Ramos (cell line): ENCODE measurements around the gene CNBD2.
"Not testable (repeated sequence)": the region's sequence is repeated elsewhere in the genome, so short reads cannot be mapped to it uniquely, and the experiment has no call there.

ENCODE experiments used
- in situ Hi-C: fragments of 300-500 bp; cut with MboI; formaldehyde crosslinking; loops from one replicate; pipeline ENCODE4 v1.14.3; 2022; ENCODE audit warnings: low sequenced_read_pairs; ENCODE audit not compliant: unreplicated experiment

The CNBD2 gene

DNA sequence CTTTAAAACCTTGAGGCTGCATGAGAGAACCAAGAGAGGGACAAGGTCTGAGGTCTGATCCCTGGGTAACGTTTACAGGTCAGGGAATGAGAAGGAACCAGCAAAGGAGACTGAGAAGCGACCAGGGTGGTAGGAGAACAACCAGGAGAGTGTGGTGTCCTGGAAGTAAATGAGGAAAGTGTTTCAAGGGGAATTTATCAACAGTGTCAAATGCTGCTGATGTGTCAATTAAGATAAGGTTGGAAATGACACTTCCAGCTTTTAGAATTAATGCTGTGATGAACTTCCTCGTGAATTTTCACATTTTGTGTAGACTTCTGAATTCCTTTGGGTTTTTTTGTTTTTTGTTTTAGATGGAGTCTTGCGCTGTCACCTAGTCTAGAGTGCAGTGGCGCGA lies 83.7 kb downstream of the CNBD2 start:
- in situ Hi-C loops: no loop called here

DNA sequence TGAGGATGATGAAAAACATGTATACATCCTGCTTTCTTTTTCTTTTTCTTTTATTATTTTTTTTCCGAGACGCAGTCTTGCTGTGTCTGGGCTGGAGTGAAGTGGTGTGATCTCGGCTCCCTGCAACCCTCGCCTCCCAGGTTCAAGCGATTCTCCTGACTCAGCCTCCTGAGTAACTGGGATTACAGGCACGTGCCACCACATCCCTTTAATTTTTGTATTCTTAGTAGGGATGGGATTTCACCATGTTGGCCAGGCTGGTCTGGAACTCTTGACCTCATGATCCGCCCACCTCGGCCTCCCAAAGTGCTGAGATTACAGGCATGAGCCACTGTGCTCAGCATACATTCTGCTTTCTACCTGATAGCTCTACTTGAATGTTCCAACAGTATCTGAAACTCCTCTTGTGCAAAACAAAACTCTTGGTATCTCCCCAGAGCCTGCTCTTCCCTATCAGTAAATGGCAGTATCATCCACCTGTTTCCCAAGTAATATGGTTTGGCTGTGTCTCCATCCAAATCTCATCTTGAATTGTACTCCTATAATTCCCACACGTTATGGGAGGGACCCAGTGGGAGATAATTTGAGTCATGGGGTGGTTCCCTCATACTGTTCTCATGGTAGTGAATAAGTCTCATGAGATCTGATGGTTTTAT lies 85.6 kb downstream of the CNBD2 start:
- in situ Hi-C loops: not testable (repeated sequence)

DNA sequence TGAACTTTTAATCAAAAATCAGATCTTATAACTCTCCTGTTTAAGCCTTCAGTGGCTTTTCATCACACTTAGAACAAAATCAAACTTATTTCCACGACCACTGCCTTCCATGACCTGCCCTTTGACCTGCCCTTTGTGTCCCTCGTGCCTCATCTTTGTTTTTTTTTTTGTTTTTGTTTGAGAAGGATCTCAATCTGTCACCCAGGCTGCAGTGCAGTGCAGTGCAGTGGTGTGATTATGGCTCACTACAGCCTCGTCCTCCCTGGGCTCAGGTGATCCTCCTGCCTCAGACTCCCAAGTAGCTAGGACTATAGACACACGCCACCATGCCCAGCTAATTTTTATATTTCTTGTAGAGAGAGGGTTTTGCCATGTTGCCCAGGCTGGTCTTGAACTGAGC lies 86.8 kb downstream of the CNBD2 start:
- in situ Hi-C loops: no loop called here

DNA sequence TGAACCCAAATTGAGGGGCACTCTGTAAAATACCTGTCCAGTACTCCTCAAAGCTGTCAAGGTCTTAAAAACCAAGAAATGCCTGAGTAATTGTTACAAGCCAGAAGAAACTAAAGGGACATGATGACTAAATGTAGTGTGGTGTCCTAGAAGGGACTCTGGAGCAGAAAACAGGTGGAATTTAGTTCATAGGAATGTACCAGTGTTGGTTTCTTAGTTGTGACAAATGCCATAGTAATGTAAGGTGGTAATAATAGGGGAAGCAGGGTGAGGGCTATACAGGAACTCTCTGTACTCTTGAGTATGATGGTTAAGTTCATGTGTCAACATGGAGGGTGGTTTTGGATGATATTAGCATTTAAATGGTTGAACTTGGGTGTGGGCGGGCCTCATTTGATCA lies 92.3 kb downstream of the CNBD2 start:
- in situ Hi-C loops: no loop called here

DNA sequence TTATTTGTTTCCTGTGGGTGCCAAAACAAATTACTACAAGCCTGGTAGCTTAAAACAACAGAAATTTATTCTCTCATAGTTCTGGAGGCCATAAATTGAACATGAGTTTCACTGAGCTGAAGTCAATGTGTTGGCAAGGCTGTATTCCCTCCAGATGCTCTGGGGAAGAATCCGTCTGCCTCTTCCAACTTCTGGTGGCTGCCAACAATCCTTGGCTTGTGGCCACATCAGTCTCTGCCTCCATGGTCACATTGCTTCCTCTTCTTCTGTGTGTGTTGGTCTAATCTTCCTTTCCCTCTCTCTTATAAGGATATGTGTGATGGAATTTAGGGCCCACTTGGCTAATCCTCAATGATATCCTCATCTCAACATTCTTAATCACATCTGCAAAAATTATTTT lies 93.4 kb downstream of the CNBD2 start:
- in situ Hi-C loops: no loop called here

DNA sequence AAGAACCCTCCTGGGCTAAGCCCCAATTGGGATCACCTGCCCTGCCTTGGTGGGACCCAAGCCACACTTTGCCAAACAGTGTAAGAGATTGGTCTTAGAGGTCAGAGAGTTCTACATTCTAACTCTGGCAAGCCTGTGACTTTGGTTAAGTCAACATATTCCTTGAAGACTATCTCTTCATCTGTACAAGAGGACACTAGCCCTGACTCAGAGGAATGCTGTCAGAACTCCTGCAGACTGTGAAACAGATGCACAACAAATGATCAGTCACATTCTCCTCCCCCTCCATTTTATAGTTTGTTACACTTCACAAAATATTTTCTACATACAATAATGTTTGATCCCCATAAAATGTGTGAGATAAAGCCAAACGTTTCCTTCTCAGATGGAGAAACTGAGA lies 94.4 kb downstream of the CNBD2 start:
- in situ Hi-C loops: no loop called here

DNA sequence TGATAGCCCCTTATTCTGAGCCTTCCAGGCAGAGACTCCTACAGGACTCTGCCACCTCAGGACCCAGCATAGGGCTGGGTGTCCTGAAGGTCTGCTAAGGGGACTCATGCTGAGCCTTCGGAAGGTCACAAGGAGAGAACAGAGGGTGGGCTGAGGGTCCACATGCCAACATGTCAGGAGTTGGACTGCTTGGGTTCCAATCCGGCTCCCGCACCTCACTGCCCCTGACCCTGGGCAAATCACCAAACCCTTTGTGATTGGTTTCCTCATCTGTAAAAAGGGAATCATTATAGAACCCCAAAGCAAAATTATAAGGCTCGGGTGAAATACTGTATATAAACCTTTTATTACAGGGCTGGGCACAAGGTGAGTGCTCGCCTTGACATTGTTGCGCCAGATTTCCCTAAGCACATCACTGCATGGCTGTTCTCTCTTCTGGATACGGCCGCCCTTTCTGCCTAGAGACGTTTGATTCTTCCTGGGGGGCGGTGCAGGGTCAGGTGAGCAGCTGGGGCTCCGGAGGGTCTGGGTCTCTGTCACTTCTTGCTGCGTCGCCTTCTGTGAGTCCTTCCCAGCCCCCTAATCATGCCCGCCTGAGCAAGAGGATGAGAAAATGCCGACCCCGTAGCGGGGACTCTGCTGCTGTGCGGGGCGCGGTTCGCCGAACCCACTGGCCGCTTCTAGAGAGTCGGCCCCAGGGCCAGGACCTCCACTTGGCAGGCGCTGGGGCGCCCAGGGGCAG lies 95.7 kb downstream of the CNBD2 start:
- in situ Hi-C loops: no loop called here

DNA sequence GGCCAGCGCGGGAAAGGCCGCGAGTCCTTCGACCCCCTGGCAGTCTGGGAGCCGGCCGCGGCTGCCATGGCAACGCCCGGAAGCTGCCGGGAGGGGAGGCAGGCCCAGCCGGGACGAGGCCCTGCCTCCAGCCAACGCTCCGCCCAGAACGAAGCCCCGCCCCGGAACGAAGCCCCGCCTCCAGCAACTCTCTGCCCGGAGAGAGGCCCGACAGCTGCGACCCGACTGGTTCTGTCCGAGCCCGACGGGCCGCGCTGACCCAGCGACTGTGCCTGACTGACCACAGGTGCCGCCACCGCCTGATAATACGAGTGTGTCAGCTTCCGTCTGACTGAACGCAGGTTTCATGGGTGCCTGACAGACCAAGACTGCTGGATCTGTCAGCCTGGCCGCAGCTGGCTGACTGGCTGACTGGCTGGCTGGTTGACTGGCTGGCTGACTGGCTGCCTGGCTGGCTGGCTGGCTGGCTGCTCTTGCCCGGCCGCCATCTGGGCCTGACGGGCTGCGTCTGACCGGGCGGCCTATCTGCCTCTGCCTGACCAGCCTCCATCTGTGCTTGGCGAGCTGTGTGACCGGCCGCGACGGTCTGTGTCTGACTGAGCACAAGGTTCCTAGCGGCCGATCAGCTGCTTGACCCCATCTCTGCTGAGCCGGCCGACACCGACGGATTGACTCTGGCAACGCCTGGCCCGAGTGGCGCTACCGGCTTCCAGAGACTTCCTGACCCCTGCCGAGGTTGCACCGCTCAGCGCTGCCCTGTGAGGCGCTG lies 96.5 kb downstream of the CNBD2 start:
- in situ Hi-C loops: no loop called here

DNA sequence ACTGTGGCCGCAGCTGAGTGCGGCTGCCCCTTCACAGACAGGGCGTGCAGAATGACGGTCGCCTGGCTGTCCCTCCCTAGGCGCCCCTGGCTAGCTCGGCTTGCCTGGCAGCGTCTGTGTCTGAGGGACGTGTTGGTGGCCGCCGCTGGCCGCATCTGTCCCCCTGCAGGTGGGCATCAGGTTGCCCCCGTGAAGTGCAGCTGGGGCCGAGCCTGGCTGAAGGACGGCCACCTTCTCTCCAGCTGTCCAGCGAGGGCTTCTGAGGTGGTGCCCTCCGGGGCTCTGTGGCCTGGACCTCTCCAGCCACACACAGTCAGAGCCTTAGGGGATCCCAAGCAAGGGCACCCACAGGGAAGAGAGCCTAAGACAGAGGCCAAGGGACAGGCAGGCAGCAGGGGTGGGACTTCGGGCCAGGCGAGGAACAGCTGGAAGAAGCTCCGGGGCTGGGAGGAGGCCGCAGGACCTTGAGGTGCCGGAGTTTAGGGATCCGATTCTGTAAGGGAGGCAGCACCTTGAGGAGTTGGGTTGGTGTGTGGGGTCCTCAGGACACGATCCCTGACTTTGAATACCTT lies 97.1 kb downstream of the CNBD2 start:
- in situ Hi-C loops: no loop called here

DNA sequence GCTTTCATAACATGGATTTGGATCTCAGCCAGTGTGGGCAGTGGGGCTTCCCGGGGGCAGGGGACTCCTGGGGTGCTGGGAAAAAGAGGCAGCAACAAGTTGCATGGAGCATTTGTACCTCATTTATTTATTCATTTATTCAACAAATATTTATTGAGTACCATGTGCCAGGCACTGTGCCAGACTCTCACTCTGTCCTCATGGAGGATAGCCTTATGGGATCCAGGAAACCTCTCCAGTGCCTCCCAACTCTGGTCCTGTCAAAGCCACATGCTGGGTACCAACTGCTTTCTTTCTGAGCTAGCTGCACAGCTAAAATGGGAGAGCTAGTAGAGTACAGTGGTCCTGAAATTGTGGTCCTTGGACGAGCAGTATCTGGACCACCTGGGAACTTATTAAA lies 98.4 kb downstream of the CNBD2 start:
- in situ Hi-C loops: no loop called here

DNA sequence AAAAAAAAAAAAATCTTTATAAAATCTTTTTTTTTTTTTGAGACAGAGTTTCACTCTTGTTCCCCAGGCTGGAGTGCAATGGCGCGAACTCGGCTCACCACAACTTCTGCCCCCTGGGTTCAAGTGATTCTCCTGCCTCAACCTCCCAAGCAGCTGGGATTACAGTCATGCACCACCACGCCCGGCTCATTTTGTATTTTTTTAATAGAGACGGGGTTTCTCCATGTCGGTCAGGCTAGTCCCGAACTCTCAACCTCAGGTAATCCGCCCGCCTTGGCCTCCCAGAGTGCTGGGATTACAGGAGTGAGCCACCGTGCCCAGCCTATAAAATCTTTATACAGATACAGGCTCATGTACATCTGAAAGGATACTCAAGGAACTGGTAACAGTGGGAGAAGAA lies 100.1 kb downstream of the CNBD2 start:
- in situ Hi-C loops: not testable (repeated sequence)

DNA sequence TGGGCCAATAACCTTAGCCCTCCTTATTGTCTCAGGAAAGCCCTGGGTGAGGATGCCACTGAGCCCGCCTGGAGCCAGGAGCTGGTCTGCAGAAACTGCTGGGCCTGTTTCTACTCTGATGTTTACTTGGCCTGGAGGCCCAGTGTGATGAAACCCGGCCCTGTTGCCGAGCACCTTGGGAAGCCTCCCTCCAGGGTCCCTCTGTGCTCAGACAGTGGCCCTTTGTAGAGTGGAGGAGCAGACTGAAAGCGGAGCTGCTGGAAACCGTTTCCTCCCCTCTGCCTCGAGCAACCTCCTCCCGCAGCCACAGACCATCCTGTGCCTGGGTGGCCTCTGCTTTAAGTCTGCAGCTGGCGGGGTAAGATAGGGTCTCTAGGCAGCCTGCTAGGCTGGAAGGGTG lies 102.1 kb downstream of the CNBD2 start:
- in situ Hi-C loops: no loop called here

DNA sequence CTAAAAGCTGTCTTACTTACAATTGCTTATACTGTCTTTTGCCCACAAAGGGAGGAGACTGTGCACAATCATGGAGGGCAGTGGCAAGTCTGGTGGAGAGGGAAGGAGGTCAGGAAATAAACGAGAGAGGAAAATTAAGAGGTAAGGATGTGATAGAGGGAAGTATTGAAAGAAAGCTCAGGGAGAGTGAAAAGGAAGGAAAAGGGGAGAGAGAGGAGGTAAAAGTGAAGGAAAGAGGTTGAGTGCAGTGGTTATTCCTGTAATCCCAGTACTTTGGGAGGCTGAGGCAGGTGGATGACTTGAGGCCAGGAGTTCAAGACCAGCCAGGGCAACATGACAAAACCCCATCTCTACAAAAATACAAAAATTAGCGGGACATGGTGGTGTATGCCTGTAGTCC lies 103.5 kb downstream of the CNBD2 start:
- in situ Hi-C loops: no loop called here

DNA sequence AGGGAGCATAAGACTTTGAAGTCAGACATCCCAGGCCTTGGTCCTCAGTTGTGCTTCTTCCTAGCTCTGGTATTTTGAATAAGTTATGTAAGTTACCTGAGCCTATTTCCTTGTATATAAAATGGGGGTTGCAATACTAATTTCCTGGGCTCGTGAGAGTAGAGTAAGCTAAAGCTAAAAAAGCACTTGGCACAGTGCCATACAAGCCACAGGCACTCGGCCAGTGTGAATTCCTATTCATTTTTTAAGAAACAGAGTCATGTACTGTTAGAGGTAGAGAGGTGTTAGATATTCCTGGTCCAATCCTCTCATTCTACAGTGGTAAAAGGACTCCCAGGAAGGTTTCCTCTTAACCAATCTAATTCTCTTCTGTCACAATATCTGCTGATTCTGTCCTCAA lies 106.6 kb downstream of the CNBD2 start:
- in situ Hi-C loops: no loop called here

DNA sequence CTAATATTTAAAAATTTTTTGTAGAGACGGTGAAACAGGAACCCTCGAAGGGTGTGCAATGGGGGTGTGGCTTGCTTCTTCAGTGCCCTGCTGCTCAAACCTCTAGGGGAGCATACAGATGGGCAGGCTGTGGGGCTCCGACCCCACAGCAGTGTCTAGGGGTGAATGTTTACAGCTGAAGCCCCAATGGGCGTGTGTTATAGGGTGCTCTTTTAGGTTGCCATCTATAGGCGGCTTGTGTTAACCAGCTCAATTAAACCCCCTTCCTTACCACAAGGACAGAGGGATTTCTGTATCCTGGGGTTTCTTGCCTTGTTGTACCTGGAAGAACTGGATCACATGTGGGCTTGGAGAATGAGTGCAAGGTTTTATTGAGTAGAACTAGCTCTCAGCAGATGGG lies 109.4 kb downstream of the CNBD2 start:
- in situ Hi-C loops: not testable (repeated sequence)

DNA sequence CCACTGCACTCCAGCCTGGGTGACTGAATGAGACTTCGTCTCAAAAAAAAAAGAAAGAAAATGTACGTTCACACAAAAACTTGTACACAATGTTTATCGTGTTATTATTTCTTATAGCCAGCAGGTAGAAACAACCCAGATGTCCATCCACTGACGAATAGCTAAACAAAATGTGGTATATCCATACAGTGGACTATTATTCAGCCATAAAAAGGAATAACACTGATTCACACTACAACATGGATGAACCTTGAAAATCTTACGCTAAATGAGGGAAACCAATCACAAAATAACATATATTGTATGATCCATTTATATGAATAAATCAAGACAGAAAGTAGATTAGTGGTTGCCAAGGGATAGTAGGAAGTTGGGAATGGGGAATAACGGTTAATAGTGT lies 111.1 kb downstream of the CNBD2 start:
- in situ Hi-C loops: no loop called here

DNA sequence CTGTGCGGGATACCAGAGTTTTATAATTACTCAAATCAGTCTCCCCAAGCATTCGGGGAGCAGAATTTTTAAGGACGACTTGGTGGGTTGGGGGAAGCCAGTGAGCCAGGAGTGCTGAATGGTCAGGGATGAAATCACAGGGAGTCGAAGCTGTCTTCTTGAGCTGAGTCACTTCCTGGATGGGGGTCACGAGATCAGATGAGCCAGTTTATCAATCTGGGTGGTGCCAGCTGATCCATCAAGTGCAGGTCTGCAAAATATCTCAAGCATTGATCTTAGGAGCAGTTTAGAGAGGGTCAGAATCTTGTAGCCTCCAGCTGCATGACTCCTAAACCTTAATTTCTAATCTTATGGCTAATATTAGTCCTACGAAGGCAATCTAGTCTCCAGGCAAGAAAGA lies 111.6 kb downstream of the CNBD2 start:
- in situ Hi-C loops: not testable (repeated sequence)
